Esophagus squamous epithelium (tissue), 5 donors: Measurements from ENCODE around the gene GNAI2. TPM values are rescaled to one million over a fixed set of nuclear protein-coding genes. Genes with fewer than 3 reads are reported as not detected.

Experiments used
- DNase-seq: peaks from one replicate; lab custom pipeline; 2025; lab: John Stamatoyannopoulos, UW
- H3K27ac ChIP-seq, 4 donors: fragments of 200-600 bp; sonication (generic); one replicate each; pipeline ENCODE4 v1.5.1; 2016 to 2019; ENCODE audit warnings: mild to moderate bottlenecking in 1 of 4
- H3K27me3 ChIP-seq, 4 donors: fragments of 200-600 bp; sonication (generic); 1 replicate in 3 of 4; 2 replicates in 1 of 4; pipeline versions ENCODE4 v1.5.1 to v1.6.0; 2017 to 2021; ENCODE audit warnings: antibody characterized with exemption in 1 of 4
- H3K36me3 ChIP-seq, 3 donors: fragments of 200-600 bp; sonication (generic); one replicate each; pipeline ENCODE4 v1.5.1; 2016 to 2019
- H3K4me1 ChIP-seq, 3 donors: fragments of 200-600 bp; sonication (generic); one replicate each; pipeline ENCODE4 v1.5.1; 2017 to 2019
- H3K4me3 ChIP-seq, 4 donors: fragments of 200-600 bp; sonication (generic); 1 replicate in 3 of 4; 2 replicates in 1 of 4; pipeline ENCODE4 v1.5.1; 2016 to 2019; ENCODE audit warnings: mild to moderate bottlenecking in 2 of 4, moderate library complexity in 1 of 4
- H3K9me3 ChIP-seq, 3 donors: fragments of 200-600 bp; sonication (generic); one replicate each; pipeline ENCODE4 v1.5.1; 2016 to 2019
- CTCF ChIP-seq, 6 experiments: fragments of 450-650 bp in 4 of 6; fragments of 200-600 bp in 2 of 6; sonication (generic) in 2 of 6; IDR thresholded peaks; one replicate each; pipeline ENCODE4 v1.5.1; 2016 to 2019; ENCODE audit warnings: antibody characterized with exemption in 6 of 6, mild to moderate bottlenecking in 4 of 6, moderate library complexity in 4 of 6
- POLR2A ChIP-seq, 4 donors: fragments of 450-650 bp; IDR thresholded peaks; one replicate each; pipeline ENCODE4 v1.6.1; 2017; ENCODE audit warnings: antibody characterized with exemption in 4 of 4, mild to moderate bottlenecking in 4 of 4, moderate library complexity in 3 of 4
- WGBS, 2 donors: methylation state at CpG; one replicate each; pipeline ENCODE4 v1.1.5; 2018; 5-methylcytosine and 5-hydroxymethylcytosine counted together
- intact Hi-C: fragments of 100-400 bp; cut with DNase I; formaldehyde crosslinking; loops from one replicate; pipeline ENCODE4 v1.15.0; 2022
- total RNA-seq, 4 donors: library from RNA; depleted of rRNA; stranded (reverse); fragments of >200 nt; gene quantifications; one replicate each; pipeline ENCODE4 v1.1.0, GENCODE V29; 2016
- donor health status: DM: yes; HTN: yes; CAD: no.

The GNAI2 gene
- total RNA-seq, 4 donors from 2014 or later, result 39.8 to 122 (median 76.5) TPM

GRCh38 chr3:50190936-50191660 is 44.9 kb upstream of the GNAI2 start, which contains the start of gene GNAT1:
Gene GNAT1, plus strand, starts transcription at chr3:50191610. Its CDS starts 116 bp downstream, at chr3:50191726.
- DNase-seq, result no peak
- Histone ChIP-seq H3K27me3 (peaks cover 0 to 42% (median 11%) of the 10 kb centered on the region in 4 donors), H3K36me3 (peaks cover 0 to 33% (median 10%) of the 10 kb centered on the region in 3 donors), H3K9me3 (no peaks in the 10 kb centered on the region), H3K4me3 (no peak within 1 kb of the TSS), H3K27ac (no peak within 1 kb of the TSS), H3K4me1 (peaks cover 17 to 60% (median 22%) of the 10 kb centered on the region in 3 donors)
- TF ChIP-seq CTCF (IDR thresholded peaks at IDR 0.05), result no peak
- no peak for TF ChIP-seq POLR2A (IDR thresholded peaks at IDR 0.05)
- WGBS, 2 donors, result 52 to 58% methylated on average over 3 of the region's 8 CpGs
- intact Hi-C loops, result loop anchor here (5.0 kb wide), 1 partner anchor 81 kb away; no protein-coding TSS in a partner anchor

GRCh38 chr3:50192124-50192523 is 43.9 kb upstream of the GNAI2 start:
- Histone ChIP-seq H3K4me1 (peaks cover 17 to 60% (median 22%) of the 10 kb centered on the region in 3 donors), H3K27ac (no peak overlapping the region), H3K9me3 (no peaks in the 10 kb centered on the region), H3K27me3 (peaks cover 0 to 50% (median 11%) of the 10 kb centered on the region in 4 donors), H3K4me3 (no peak overlapping the region), H3K36me3 (peaks cover 0 to 22% (median 10%) of the 10 kb centered on the region in 3 donors)
- intact Hi-C loops, result loop anchor here (5.0 kb wide), 1 partner anchor 80 kb away; no protein-coding TSS in a partner anchor
- TF ChIP-seq CTCF (IDR thresholded peaks at IDR 0.05) (no peak), POLR2A (IDR thresholded peaks at IDR 0.05) (no peak)
- no peak for DNase-seq
- WGBS, 2 donors, result no CpG with 5 or more reads among the region's 8 CpGs

GRCh38 chr3:50192689-50193141 is 43.3 kb upstream of the GNAI2 start:
- WGBS, 2 donors, result 0 to 33% methylated on average over 5 to 9 of the region's 21 CpGs
- Histone ChIP-seq H3K27ac (no peak overlapping the region), H3K4me3 (no peak overlapping the region), H3K9me3 (no peaks in the 10 kb centered on the region), H3K27me3 (peaks cover 0 to 53% (median 11%) of the 10 kb centered on the region in 4 donors), H3K4me1 (peaks cover 17 to 57% (median 22%) of the 10 kb centered on the region in 3 donors), H3K36me3 (peaks cover 0 to 17% (median 8%) of the 10 kb centered on the region in 3 donors)
- DNase-seq, result no peak
- TF ChIP-seq POLR2A (IDR thresholded peaks at IDR 0.05) (no peak), CTCF (IDR thresholded peaks at IDR 0.05) (peak; percentile 88 to 95 (median 91))
- intact Hi-C loops, result loop anchor here (5.0 kb wide), 1 partner anchor 80 kb away; no protein-coding TSS in a partner anchor

- no peaks in the 10 kb centered on the region for H3K9me3 ChIP-seq
- TF ChIP-seq POLR2A (IDR thresholded peaks at IDR 0.05), result no peak
- no peak for TF ChIP-seq CTCF (IDR thresholded peaks at IDR 0.05)
- peaks cover 0 to 11% (median 4%) of the 10 kb centered on the region in 3 donors for H3K36me3 ChIP-seq
- H3K27ac ChIP-seq, result no peak overlapping the region
- intact Hi-C loops, result loop anchor here (5.0 kb wide), 1 partner anchor 79 kb away; no protein-coding TSS in a partner anchor
- WGBS, 2 donors, result 38 to 47% methylated on average over 7 to 8 of the region's 36 CpGs
- no peak overlapping the region for H3K4me3 ChIP-seq
- peaks cover 17 to 53% (median 22%) of the 10 kb centered on the region in 3 donors for H3K4me1 ChIP-seq
- peaks cover 0 to 59% (median 11%) of the 10 kb centered on the region in 4 donors for H3K27me3 ChIP-seq
- DNase-seq, result no peak
Observed at GRCh38 chr3:50193286-50193685, 42.7 kb upstream of the GNAI2 start.

GRCh38 chr3:50193746-50194127 is 42.3 kb upstream of the GNAI2 start:
- DNase-seq, result no peak
- H3K4me3 ChIP-seq, result no peak overlapping the region
- TF ChIP-seq POLR2A (IDR thresholded peaks at IDR 0.05) (no peak), CTCF (IDR thresholded peaks at IDR 0.05) (no peak)
- peaks cover 0 to 6% (median 0%) of the 10 kb centered on the region in 3 donors for H3K36me3 ChIP-seq
- WGBS, 2 donors, result 9 to 30% methylated on average over 7 of the region's 34 CpGs
- H3K27me3 ChIP-seq, result peaks cover 0 to 63% (median 11%) of the 10 kb centered on the region in 4 donors
- no peak overlapping the region for H3K27ac ChIP-seq
- peaks cover 13 to 49% (median 19%) of the 10 kb centered on the region in 3 donors for H3K4me1 ChIP-seq
- no peaks in the 10 kb centered on the region for H3K9me3 ChIP-seq
- intact Hi-C loops, result loop anchor here (2.0 to 5.0 kb wide), 2 partner anchors 29 to 79 kb away; no protein-coding TSS in a partner anchor
